GM10847 (cell line): ENCODE measurements around the gene LTBR.

ENCODE experiments used
- POLR2A ChIP-seq: IDR thresholded peaks from 2 replicates; pipeline ENCODE4 v1.6.1; 2011; ENCODE audit not compliant: insufficient read length; ENCODE audit errors: extremely low read depth

Gene LTBR

DNA sequence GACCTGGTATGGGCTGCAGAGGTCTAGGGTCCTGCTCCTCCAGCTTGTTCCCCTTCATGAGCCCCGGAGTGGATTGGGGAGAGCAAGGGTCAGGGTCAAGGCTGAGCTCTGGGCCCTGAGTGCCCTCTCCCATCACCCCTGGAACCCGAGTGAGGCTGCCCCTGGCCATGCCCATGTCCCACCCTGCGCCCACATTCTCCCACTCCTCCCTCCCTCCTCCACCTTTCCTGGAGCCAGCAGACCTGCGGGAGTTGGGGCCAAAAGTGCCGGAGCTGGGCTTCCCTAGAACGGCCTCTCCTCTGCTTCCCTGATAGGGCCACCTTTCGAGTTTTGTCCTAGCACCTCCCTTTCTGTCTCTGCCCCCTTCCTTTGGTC, 9.2 kb upstream of the LTBR start:
- no peak for TF ChIP-seq POLR2A

DNA sequence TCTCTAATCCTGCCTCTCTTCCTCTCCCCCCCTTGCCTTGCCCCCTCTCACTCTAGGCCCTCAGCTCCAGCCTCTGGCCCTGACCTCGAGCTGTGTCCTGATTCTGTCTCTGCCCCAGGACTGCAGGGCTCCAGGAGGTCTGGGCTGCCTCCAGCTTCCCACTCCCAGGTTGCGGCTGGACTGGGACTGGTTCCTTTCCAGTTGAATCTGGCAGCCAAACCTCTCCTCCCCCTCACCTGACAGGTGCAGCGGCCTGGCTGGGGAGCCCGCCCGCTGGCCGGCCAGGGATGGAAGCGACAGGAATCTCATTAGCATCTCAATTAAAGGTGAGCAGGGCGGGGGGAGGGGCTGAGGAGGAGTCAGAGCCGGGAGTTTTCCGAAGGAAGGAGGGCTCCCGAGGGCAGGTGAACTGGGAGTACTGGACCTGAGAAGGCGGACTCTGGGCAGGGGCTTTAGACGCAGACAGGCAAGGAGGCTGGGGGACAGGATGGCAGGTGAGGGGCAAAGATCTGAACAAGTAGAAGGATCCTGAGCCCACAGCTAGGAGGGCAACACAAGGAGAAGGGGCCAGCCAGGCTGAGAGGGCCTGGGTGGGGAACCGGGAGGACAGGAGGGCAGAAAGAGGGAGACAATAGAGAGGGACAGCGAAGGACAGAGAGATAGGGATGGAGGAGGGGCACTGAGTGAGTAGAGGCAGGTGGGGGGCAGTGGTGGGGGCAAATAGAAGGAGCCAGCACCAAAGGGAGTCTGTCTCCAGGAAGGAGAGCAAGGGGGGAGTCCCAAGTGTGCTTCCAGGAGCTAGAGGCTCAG, 8.5 kb upstream of the LTBR start, which contains the start of gene SCNN1A:
SCNN1A (minus strand) TSS at position 295 of the 810 bp plus-strand sequence. CDS start 780 bp downstream, outside the sequence.
- TF ChIP-seq POLR2A = no peak

DNA sequence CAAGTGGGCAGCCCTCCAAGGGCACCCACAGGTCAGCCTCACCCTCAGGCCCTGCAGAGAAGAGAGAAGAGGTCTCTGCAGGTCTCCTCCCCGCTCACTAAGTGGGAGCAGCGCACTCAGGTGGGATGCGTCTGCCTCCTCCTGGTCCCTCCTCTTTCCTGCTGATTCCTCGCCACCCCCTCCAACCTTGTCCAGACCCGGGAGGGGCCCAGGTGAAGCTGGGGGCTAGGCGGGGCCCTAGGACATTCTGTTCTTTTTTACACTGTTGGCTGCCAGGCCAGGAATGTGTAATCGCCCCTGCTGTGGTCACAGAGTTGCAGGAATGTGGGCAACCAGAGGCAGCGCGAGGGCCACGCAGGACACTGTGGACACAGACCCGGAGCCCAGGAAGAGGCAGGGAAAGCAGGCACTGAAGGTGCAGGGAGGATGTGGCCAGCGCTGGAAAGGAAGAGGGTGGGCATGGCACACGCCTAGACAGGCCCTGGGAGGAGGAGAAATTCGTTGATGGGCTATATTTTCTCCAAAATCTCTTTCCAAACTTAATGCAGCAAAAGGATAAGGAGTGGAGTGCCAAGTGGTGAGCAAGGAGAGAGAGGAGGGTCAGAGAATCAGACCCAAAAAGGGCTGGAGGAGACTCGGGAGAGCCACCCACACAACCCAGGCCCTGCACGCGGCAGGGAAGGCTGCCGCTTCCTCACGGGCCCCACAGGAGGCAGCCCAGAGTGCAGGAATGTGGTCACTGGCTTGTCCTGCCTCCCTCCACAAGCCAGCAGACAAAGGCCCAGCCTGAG, 7.7 kb upstream of the LTBR start:
- TF ChIP-seq POLR2A = no peak

DNA sequence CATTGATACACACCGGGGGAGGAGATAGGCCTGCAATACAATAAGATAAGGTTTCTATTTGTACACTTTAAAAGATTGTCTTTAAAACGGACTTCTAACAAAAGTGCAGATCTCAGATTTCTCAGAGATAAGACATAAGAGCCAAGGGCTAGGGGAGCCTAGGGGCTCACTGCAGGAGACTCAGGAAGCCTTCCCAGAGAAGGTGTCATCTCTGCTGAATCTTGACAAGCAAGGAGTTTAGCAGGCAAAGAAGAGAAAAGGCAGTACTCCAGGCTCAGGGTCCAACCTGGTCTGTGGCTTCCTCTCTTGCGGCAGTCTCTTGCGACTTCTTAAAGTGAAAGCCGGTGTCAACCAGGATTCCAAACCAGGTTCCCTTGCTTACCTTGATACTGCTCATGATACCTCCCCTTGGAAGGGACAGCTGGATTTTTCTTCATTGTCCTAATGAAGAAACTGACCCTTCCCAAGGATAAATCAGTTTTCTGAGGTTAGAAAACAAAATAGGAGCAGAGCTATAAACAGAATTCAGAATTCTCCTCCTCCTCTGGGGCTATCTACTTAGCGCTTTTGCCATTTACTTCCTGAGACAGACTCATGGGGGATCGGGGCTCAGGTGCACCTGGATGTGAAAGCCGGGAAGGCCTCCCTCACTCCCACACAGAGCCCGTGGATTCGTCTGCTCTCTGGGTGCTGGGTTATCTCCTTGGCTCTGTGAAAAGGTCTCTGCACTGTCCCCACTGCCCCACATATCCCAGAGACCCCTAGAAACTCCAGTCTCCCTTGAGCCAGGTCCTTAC, 6.9 kb upstream of the LTBR start:
- no peak for TF ChIP-seq POLR2A

DNA sequence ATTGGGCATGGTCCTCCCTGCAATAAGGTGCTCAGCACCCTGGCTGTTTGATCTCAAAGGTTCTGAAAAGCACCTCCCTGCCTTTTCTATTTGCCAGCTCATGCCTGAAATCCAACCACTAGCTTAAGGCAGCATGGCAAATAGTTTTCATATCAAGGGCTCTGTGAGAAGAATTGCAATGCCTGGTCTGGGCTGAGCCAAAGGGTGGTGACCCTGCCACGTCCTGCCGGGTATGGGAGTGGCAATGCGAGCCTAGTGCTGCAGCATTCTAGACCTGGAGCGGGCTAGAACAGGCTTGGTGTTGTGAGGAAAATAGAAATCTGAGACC, 6.3 kb upstream of the LTBR start:
- TF ChIP-seq POLR2A = no peak

DNA sequence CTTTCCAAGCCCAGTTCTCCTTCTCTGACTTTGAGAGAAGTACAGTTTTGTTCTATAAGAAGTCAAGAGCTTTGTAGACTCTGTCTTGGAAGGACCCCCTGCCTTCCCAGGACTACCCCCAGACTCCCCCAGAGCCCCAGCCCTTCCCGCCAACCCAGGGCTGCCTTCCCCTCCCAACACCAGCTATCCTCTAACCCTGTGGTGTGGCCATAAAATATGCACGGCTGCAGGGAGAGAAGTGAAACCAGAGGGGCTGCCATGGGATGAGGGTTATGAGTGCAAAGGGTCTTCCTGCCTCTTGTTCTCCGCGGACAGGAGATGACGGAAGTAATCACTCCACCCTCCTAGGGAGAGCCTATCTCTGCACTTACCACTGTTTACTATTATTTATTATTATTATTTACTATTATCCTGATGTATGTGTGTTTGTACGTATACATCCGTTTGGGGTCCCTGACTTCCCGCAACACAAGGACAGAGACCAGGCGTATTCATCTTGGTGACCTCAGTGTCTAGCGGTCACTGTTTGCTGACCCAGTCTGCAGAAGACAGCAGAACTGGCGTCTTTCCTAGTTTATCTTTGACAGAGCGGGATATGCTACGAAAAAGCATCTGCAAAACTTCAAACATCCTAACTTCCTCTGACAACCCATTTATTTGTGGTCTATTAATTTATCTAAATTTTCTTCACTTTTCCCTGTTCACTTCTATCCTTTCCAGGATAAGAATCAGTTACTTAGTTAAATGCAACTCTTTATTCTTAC, 5.1 kb upstream of the LTBR start:
- TF ChIP-seq POLR2A = no peak

DNA sequence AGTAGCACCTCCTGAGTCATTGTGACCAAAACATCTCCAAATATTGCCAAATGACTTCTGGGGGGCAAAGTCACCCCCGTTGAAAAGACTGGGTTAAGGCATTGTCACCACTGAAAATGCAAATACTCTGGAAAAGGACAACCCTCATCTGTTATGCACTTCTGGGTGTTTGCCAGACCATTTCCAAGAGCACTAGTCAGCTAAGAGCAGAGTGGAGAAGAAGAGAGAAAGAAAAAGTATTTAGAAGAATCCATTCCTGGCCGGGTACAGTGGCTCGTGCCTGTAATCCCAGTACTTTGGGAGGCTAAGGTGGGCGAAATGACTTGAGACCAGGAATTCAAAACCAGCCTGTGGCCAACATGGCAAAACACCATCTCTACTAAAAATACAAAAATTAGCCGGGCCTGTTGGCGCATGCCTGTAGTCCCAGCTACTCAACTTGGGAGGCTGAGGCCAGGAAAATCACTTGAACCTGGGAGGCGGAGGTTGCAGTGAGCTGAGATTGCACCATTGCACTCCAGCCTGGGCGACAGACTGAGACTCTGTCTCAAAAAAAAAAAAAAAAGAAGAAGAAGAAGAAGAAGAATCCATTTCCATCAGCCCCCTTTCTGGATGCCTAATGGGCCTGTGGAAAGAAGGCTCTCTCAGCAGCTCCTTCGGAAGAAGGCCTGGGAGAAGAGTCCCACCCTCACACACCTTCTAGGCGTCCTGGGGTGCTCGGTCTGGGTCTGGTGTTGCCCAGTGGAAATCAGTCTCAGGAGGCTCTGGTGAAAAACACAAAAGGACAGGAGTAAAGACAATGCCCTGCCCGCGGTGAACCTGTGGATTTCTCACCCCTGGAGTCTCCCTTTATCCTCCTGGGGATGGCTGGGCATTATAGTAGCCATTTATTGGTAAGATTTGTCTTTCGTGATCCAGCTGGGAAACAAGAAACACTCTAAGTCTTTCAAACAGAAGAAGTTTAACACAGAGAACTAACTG, 3.5 kb upstream of the LTBR start:
- no peak for TF ChIP-seq POLR2A

DNA sequence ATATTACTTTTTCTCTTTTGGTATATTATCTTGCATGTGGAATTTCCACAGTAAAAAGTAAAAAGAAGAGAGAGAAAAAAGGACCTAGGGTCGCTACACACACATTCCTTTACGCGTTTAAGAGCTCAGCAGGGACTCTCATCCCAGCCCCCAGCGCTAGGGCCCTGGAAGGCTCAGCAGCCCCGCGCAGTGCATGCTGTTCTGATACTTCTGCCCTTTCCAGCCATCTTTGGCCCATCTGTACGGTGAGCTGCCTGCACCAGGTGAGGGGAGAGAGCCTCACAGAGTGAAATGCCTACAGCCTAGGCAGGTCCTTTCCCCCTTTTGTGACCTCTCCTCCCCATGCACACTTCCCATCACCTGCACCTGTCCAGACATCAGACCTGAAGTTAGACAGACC, 1.6 kb upstream of the LTBR start:
- no peak for TF ChIP-seq POLR2A

DNA sequence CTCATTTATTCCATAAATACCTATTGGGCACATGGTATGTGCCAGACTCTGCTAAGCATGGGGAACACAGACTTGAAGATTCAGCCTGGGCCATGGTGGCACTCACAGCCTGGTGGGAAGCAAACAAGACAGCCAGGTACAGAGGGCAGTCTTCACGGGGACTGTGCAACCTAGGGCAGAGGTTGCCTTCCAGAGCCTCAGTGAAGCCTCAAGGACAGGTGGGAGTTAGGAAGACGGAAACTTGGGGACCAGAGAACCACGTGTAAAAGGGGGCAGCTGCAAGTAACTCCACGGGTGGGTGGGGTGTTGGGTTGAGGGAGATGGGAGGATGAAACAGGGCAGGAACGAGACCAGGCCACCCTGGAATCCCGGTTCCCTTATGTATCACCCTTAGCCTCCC, 980 bp upstream of the LTBR start:
- TF ChIP-seq POLR2A = no peak

DNA sequence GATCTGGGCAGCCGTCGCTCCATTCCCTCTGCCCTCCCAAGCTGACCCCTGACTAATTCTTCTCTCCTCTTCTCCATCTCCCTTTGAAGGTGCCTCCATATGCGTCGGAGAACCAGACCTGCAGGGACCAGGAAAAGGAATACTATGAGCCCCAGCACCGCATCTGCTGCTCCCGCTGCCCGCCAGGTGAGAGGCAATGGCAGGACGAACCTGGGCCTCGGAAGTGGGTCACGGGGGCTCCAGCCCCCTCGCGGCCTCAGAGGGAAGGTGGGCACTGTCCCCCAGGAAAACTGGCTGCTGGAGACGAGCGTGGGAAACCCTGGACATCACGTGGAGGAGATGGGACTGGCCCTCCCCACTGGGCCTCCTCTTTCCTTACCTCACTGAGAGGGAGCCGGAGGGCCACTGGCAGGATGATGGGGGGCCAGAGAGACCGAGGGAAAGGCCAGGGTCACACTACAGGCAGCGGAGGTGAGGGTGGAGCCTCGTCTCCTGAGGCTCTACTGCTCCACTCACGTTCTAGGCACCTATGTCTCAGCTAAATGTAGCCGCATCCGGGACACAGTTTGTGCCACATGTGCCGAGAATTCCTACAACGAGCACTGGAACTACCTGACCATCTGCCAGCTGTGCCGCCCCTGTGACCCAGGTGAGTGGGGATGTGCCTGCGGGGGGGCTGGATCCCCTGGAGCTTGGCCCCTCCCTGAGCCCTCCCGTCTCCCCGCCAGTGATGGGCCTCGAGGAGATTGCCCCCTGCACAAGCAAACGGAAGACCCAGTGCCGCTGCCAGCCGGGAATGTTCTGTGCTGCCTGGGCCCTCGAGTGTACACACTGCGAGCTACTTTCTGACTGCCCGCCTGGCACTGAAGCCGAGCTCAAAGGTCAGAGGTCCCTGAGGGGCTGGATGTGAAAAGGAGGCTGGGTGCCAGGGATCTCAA, 806 bp downstream of the LTBR start:
- TF ChIP-seq POLR2A = no peak

DNA sequence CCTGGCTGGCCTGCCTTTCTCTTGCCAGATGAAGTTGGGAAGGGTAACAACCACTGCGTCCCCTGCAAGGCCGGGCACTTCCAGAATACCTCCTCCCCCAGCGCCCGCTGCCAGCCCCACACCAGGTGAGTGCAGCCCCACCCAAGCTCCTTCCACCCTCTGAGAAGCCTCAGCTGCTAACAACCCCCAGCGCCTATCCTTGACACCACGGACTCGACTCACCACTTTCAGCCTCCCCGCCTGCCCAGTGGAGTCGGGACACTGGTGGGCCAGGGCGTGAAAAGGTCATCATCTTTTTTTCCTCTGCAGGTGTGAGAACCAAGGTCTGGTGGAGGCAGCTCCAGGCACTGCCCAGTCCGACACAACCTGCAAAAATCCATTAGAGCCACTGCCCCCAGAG, 2.1 kb downstream of the LTBR start:
- no peak for TF ChIP-seq POLR2A

DNA sequence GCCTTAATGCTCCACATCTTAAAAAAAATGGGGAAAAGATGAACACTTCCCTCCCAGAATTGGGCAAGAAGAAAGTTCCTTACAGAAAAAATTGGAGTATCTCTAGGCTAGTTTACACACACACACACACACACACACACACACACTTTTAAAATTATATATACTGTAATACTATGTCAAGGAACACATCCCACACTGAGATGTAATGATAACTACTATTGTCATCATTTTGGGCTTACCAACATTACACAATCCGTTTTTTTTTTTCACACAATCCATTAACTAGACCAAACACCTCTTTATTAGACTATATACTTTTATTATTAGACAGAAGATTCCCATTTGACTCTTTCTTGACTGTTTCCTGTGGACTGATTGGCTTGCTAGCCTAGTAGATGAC, 2.5 kb downstream of the LTBR start:
- no peak for TF ChIP-seq POLR2A

DNA sequence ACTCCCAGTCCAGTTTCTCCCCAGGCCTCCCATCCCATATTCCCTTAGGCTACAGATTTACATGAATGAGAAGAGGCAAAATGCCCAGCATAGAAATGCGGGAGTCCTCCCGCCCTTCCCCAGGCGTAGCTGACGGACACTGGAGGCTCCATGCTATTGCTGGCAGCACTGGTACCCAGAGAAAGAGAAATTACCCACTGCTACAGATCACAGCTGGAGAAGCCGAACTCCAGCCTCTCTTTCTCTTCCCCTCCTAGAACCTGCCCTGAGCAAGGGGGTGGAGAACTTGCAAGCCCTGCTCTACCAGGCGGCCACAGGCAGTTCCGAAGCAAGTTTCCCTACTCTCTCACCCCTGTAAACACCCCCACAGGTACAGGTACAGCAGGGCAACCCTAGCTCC, 3.6 kb downstream of the LTBR start:
- no peak for TF ChIP-seq POLR2A
